Lower leg skin (tissue), 3 donors: ENCODE measurements around the gene PDZRN4.

ENCODE experiments used
- CTCF ChIP-seq, 3 donors: fragments of 450-650 bp; IDR thresholded peaks; one replicate each; pipeline ENCODE4 v1.5.1; 2016; ENCODE audit warnings: antibody characterized with exemption in 3 of 3, mild to moderate bottlenecking in 3 of 3, moderate library complexity in 2 of 3
- POLR2A ChIP-seq, 2 donors: fragments of 450-650 bp; IDR thresholded peaks; one replicate each; pipeline ENCODE4 v1.6.1; 2016 to 2017; ENCODE audit warnings: antibody characterized with exemption in 2 of 2, mild to moderate bottlenecking in 1 of 2, moderate library complexity in 1 of 2

GRCh38 chr12:41512497-41512896 lies 324.4 kb downstream of the PDZRN4 start:
- no peak for TF ChIP-seq CTCF (IDR thresholded peaks at IDR 0.05)
- TF ChIP-seq POLR2A (IDR thresholded peaks at IDR 0.05), result no peak
